ENCODE data around the gene DKC1.

GRCh38 chrX:154750301-154751202 lies 12.1 kb upstream of the DKC1 start, which contains the start of gene GAB3:
- no peak for TF ChIP-seq EZH2 (IDR thresholded peaks at IDR 0.05; ENCODE audit: borderline replicate concordance, low read length)
- no peak for TF ChIP-seq CTCF (conservative IDR thresholded peaks at IDR 0.05 in 1 of 2, IDR thresholded peaks at IDR 0.05 in 1 of 2; ENCODE audit: extremely low read depth in 1 of 2, insufficient read depth in 1 of 2, low read depth in 1 of 2, low read length in 2 of 2)

Data from mammary epithelial cell (primary cell).